Measurements from ENCODE around the gene CBS.

GRCh38 chr21:43016728-43017127 is 58.9 kb downstream of the CBS start:
- TF ChIP-seq CTCF (conservative IDR thresholded peaks at IDR 0.05; ENCODE audit: low read length), result no peak
- no peak for TF ChIP-seq EZH2phosphoT487 (IDR thresholded peaks at IDR 0.05; ENCODE audit: borderline replicate concordance)

All from Loucy (cell line).